Calu3 (cell line): ENCODE results near the gene ILDR2. TPM values are rescaled to one million over a fixed set of nuclear protein-coding genes. Genes with fewer than 3 reads are reported as not detected.

Experiments
- BruUV-seq: library from RNA; stranded (reverse); fragments of 400-500 nt; replicated peaks from 2 replicates; lab custom pipeline; 2021; lab: Mats Ljungman, UMichigan
- CTCF ChIA-PET: fragments of 300-600 bp; sonication (Branson Sonifier 250); formaldehyde crosslinking; loops from one replicate; lab custom pipeline; 2022; ENCODE audit warnings: antibody characterized with exemption; lab: Charles Lee
- DNase-seq: peaks from one replicate; pipeline ENCODE4 v3.0.0; 2022
- H3K27ac Mint-ChIP-seq: one replicate; pipeline ENCODE4 v1.8.0; 2022; ENCODE audit warnings: mixed read lengths; ENCODE audit not compliant: unreplicated experiment
- H3K27me3 Mint-ChIP-seq: one replicate; pipeline ENCODE4 v1.8.0; 2022; ENCODE audit warnings: mixed read lengths; ENCODE audit not compliant: unreplicated experiment
- H3K36me3 Mint-ChIP-seq: one replicate; pipeline ENCODE4 v1.8.0; 2022; ENCODE audit warnings: mild to moderate bottlenecking, moderate library complexity, mixed read lengths; ENCODE audit not compliant: insufficient read depth, unreplicated experiment
- H3K4me1 Mint-ChIP-seq: one replicate; pipeline ENCODE4 v1.8.0; 2022; ENCODE audit warnings: mild to moderate bottlenecking, low read depth, mixed read lengths; ENCODE audit not compliant: unreplicated experiment
- H3K4me3 Mint-ChIP-seq: one replicate; pipeline ENCODE4 v1.8.0; 2022; ENCODE audit warnings: mild to moderate bottlenecking, low read depth, moderate library complexity, mixed read lengths; ENCODE audit not compliant: unreplicated experiment
- H3K9me3 Mint-ChIP-seq: one replicate; pipeline ENCODE4 v1.8.0; 2022; ENCODE audit warnings: low read depth, mixed read lengths; ENCODE audit not compliant: unreplicated experiment
- intact Hi-C: fragments of 100-400 bp; cut with micrococcal nuclease; formaldehyde crosslinking; loops from one replicate; pipeline ENCODE4 v1.10.0; 2022; ENCODE audit not compliant: unreplicated experiment
- total RNA-seq: library from RNA; stranded (reverse); gene quantifications from 2 replicates; pipeline ENCODE4 v1.2.3, GENCODE V29; 2022
- TF ChIP-seq, protein P1 (sequence below): fragments of 200-600 bp; IDR thresholded peaks from one replicate; pipeline ENCODE4 v1.8.0; 2022; ENCODE audit warnings: antibody characterized with exemption; ENCODE audit not compliant: unreplicated experiment

The ILDR2 gene
- total RNA-seq, 1 experiment from 2014 or later, result 1.9 TPM

DNA sequence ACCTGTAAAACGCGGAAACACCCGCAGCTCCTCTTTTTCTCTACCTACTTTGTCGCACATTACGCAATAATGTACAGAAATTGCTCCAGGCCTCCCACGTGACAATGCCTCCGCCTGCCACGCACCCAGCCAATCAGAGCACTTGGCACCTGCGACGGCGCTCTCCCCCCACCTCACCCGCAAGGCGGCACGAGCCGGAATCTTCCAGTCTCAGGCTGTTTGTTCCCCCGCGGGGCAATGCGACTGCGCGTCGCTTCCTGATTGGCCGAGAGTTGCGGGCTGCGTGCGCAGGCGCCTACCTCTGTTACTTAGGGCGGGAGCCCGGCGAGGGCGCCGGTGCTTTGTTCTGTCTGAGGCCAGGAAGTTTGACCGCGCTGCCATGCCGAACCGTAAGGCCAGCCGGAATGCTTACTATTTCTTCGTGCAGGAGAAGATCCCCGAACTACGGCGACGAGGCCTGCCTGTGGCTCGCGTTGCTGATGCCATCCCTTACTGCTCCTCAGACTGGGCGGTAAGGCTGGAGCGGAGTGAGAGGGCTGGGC, 13.7 kb upstream of the ILDR2 start, which contains the start of gene MAEL:
Gene MAEL (plus strand): TSS at position 307 of the 542 bp plus-strand sequence. CDS start 73 bp downstream, at position 380.
- intact Hi-C loops, result no loop called here
- Mint-ChIP-seq H3K27ac (no peak within 1 kb of the TSS), H3K36me3 (no peaks in the 10 kb centered on the region), H3K27me3 (no peaks in the 10 kb centered on the region), H3K4me1 (no peaks in the 10 kb centered on the region), H3K9me3 (peaks cover 2% of the 10 kb centered on the region), H3K4me3 (no peak within 1 kb of the TSS)
- BruUV-seq, result no TSS peak
- no peak for DNase-seq
- TF ChIP-seq, protein P1, sequence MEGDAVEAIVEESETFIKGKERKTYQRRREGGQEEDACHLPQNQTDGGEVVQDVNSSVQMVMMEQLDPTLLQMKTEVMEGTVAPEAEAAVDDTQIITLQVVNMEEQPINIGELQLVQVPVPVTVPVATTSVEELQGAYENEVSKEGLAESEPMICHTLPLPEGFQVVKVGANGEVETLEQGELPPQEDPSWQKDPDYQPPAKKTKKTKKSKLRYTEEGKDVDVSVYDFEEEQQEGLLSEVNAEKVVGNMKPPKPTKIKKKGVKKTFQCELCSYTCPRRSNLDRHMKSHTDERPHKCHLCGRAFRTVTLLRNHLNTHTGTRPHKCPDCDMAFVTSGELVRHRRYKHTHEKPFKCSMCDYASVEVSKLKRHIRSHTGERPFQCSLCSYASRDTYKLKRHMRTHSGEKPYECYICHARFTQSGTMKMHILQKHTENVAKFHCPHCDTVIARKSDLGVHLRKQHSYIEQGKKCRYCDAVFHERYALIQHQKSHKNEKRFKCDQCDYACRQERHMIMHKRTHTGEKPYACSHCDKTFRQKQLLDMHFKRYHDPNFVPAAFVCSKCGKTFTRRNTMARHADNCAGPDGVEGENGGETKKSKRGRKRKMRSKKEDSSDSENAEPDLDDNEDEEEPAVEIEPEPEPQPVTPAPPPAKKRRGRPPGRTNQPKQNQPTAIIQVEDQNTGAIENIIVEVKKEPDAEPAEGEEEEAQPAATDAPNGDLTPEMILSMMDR, result no peak
- CTCF ChIA-PET, result no interaction called here

DNA sequence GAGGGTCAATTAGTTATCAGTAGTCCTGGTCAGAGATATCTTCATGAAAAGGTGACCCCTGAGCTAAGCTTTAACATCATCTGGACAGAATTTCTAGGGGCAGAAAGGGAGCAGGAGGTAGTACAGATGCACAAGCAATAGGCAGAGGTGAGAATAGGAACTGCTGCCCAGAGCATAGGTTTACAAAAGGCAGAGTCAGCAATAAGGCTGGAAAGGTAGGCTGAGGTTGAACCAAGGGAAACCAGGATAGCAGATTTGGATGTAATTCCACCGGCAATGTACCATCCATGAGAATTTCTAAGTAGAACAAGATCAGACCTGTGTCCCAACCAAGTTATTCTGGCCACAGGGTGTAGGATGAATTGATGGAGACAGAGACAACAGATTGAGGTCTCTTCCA, 6.2 kb upstream of the ILDR2 start:
- CTCF ChIA-PET, result interaction anchor here (1.0 kb wide), 1 partner anchor 71 kb away, joined by 3 read pairs; no protein-coding TSS in a partner anchor
- TF ChIP-seq, protein P1, result no peak
- Mint-ChIP-seq H3K4me1 (no peaks in the 10 kb centered on the region), H3K36me3 (no peaks in the 10 kb centered on the region), H3K27ac (no peak overlapping the region), H3K4me3 (no peak overlapping the region), H3K9me3 (peaks cover 2% of the 10 kb centered on the region), H3K27me3 (peaks cover 20% of the 10 kb centered on the region)
- intact Hi-C loops, result no loop called here
- no TSS peak for BruUV-seq
- DNase-seq, result no peak

DNA sequence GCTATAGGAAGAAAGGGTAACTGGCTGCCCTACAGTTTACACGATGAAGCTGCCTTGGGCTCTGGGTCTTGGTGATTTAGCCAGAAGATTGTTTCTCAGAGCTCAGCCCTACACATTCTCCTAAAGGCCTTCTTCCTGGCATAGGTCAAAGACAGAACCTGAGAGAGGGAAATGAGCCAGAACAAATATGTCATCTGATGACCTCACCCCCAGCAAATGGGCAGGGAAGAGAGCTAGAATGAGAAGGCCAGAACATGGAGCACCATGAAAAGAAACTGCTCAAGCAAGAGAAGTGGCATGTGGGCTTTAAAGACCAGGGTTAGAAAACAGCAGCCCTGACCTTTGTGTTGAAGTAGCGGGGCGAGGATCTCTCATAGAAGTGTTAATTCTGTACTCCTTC, 5.5 kb upstream of the ILDR2 start:
- intact Hi-C loops, result no loop called here

DNA sequence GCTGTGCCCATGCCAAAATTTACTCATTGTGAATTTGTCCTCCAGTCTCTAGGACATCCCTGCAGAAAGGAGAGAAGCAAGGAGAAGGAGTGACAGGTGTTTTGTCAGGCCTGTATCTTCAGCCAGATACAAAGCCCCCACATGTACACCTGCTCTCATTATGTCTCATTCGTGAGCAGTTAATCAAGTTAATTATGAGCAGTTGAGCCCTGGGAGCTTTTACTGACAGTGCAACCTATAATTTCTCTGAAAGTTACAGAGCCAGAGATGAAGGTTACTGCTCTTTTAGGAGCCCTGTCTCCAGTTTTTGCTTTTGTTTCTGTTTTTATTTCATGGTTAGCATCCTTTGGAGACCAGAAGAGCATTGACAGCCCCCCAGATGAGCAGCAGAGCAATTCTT, 5.0 kb upstream of the ILDR2 start:
- no peak overlapping the region for H3K4me3 Mint-ChIP-seq
- TF ChIP-seq, protein P1, result no peak
- H3K4me1 Mint-ChIP-seq, result no peaks in the 10 kb centered on the region
- no peaks in the 10 kb centered on the region for H3K9me3 Mint-ChIP-seq
- H3K27me3 Mint-ChIP-seq, result peaks cover 32% of the 10 kb centered on the region
- no peak overlapping the region for H3K27ac Mint-ChIP-seq
- CTCF ChIA-PET, result interaction anchor here (0.6 kb wide), 1 partner anchor 646 kb away, joined by 3 read pairs; no protein-coding TSS in a partner anchor
- intact Hi-C loops, result no loop called here
- DNase-seq, result no peak
- BruUV-seq, result no TSS peak
- H3K36me3 Mint-ChIP-seq, result no peaks in the 10 kb centered on the region

More for the DNA sequence above, 5.5 kb upstream of the ILDR2 start:
- no peaks in the 10 kb centered on the region for H3K4me1 Mint-ChIP-seq
- TF ChIP-seq, protein P1, result no peak
- no peak overlapping the region for H3K27ac Mint-ChIP-seq
- no peak for DNase-seq
- CTCF ChIA-PET, result interaction anchor here (0.6 to 1.0 kb wide), 2 partner anchors 70 to 646 kb away, joined by 3 read pairs; no protein-coding TSS in a partner anchor
- no TSS peak for BruUV-seq
- no peaks in the 10 kb centered on the region for H3K36me3 Mint-ChIP-seq
- H3K27me3 Mint-ChIP-seq, result peaks cover 28% of the 10 kb centered on the region
- no peak overlapping the region for H3K4me3 Mint-ChIP-seq
- peaks cover 1% of the 10 kb centered on the region for H3K9me3 Mint-ChIP-seq
